HepG2 (cell line): ENCODE results near the gene SNX9. TPM values are rescaled to one million over a fixed set of nuclear protein-coding genes. Genes with fewer than 3 reads are reported as not detected.

Experiments used
- ATAC-seq: fragments of 200-7000 bp; cut with Tn5 transposase; 3 replicates; pipeline ENCODE4 v1.9.1; 2020; ENCODE audit warnings: mild to moderate bottlenecking, moderate library complexity
- BruUV-seq: library from RNA; stranded (reverse); fragments of 400-500 nt; replicated peaks from 2 replicates; lab custom pipeline; 2021; lab: Mats Ljungman, UMichigan
- CTCF ChIA-PET: fragments of 300-600 bp; formaldehyde crosslinking; extraction: SDS; loops from one replicate; lab custom pipeline; 2021; ENCODE audit warnings: low total read pairs, inconsistent platforms, low intra/inter-chr PET ratio; lab: Yijun Ruan, JAX
- POLR2A ChIA-PET: fragments of 350-600 bp; sonication (Branson Sonifier 250); formaldehyde crosslinking; loops from one replicate; lab custom pipeline; 2020; ENCODE audit warnings: antibody characterized with exemption, inconsistent platforms; lab: Yijun Ruan, JAX
- DNase-seq: peaks from one replicate; pipeline ENCODE4 v3.0.0-alpha.2; 2015; ENCODE audit warnings: low spot score
- FAIRE-seq: peaks from 3 replicates; lab custom pipeline; 2011; peaks lifted over from hg19 to GRCh38; lab: Jason Lieb, UNC
- H2AFZ ChIP-seq: one replicate; pipeline ENCODE4 v1.6.1; 2011; ENCODE audit warnings: low read length, inconsistent platforms
- H3K27ac ChIP-seq: fragments of 300-600 bp; 3 replicates; pipeline ENCODE4 v1.8.0; 2011; ENCODE audit warnings: mixed run types, mild to moderate bottlenecking, mixed read lengths, low read length, inconsistent platforms; ENCODE audit not compliant: insufficient read depth; ENCODE audit errors: extremely low read length
- H3K27me3 ChIP-seq, 2 experiments: fragments of 200-600 bp in 1 of 2; 2 replicates in 1 of 2; 3 replicates in 1 of 2; pipeline versions ENCODE4 v1.6.0 to v1.8.0; 2011; ENCODE audit warnings: low read length in 2 of 2, mild to moderate bottlenecking in 2 of 2, moderate library complexity in 2 of 2, inconsistent platforms in 1 of 2; ENCODE audit not compliant: insufficient read depth in 2 of 2, control insufficient read depth in 1 of 2
- H3K36me3 ChIP-seq, 2 experiments: fragments of 200-600 bp in 1 of 2; replicated peaks in 1 of 2; 2 replicates in 1 of 2; 3 replicates in 1 of 2; pipeline versions ENCODE4 v1.5.1 to v1.8.0; 2011; ENCODE audit warnings: low read length in 2 of 2, inconsistent platforms in 1 of 2; ENCODE audit not compliant: insufficient read depth in 2 of 2, control insufficient read depth in 1 of 2
- H3K4me1 ChIP-seq: 2 replicates; pipeline ENCODE4 v1.5.1; 2012; ENCODE audit warnings: low read length, inconsistent platforms; ENCODE audit not compliant: insufficient read depth
- H3K4me2 ChIP-seq: 2 replicates; pipeline ENCODE4 v1.6.0; 2011; ENCODE audit warnings: low read depth, low read length, inconsistent platforms
- H3K4me3 ChIP-seq, 3 experiments: fragments of 200-600 bp in 1 of 3; sonication (generic), shearing (Covaris generic) in 1 of 3; replicated peaks in 1 of 3; 2 replicates each; pipeline ENCODE4 v1.5.1; 2011 to 2016; ENCODE audit warnings: low read length in 3 of 3, inconsistent platforms in 2 of 3, low read depth in 2 of 3, mild to moderate bottlenecking in 2 of 3, control low read depth in 1 of 3, mixed read lengths in 1 of 3; ENCODE audit not compliant: insufficient read depth in 1 of 3
- H3K79me2 ChIP-seq: one replicate; pipeline ENCODE4 v1.6.1; 2011; ENCODE audit warnings: low read length, inconsistent platforms; ENCODE audit not compliant: insufficient read depth
- H3K9ac ChIP-seq: 2 replicates; pipeline ENCODE4 v1.6.0; 2011; ENCODE audit warnings: mild to moderate bottlenecking, low read depth, low read length, inconsistent platforms; ENCODE audit not compliant: insufficient read depth
- H3K9me3 ChIP-seq: 2 replicates; pipeline ENCODE4 v1.5.1; 2012; ENCODE audit warnings: mild to moderate bottlenecking, low read length
- H4K20me1 ChIP-seq: 2 replicates; pipeline ENCODE4 v1.6.0; 2011; ENCODE audit warnings: inconsistent platforms, mild to moderate bottlenecking, low read length, moderate library complexity; ENCODE audit not compliant: insufficient read depth
- ATF7-NPFF ChIP-seq: sonication (generic); formaldehyde crosslinking; IDR thresholded peaks from 2 replicates; pipeline ENCODE4 v1.8.1; 2023; ENCODE audit warnings: mild to moderate bottlenecking, low read depth, missing genetic modification reagents, moderate library complexity
- CBFB ChIP-seq: sonication (generic); formaldehyde crosslinking; IDR thresholded peaks from 2 replicates; pipeline ENCODE4 v1.4.0; 2020; ENCODE audit warnings: missing genetic modification reagents
- CBX2 ChIP-seq, 2 experiments: fragments of 200-600 bp in 1 of 2; sonication (generic); formaldehyde crosslinking in 1 of 2; IDR thresholded peaks; 2 replicates each; pipeline versions ENCODE4 v1.7.0 to v1.8.1; 2018 to 2022; ENCODE audit warnings: low read depth in 2 of 2, low read length in 1 of 2, mild to moderate bottlenecking in 1 of 2, missing genetic modification reagents in 1 of 2
- ELF1 ChIP-seq: sonication (generic); formaldehyde crosslinking; IDR thresholded peaks from 2 replicates; pipeline ENCODE4 v1.4.0; 2020; ENCODE audit warnings: missing genetic modification reagents
- ESRRA ChIP-seq: sonication (generic); formaldehyde crosslinking; IDR thresholded peaks from 2 replicates; pipeline ENCODE4 v1.5.1; 2020; ENCODE audit warnings: mild to moderate bottlenecking, low read depth, missing genetic modification reagents
- FOXP4 ChIP-seq: sonication (generic); formaldehyde crosslinking; IDR thresholded peaks from 2 replicates; pipeline ENCODE4 v1.4.0; 2020; ENCODE audit warnings: missing genetic modification reagents
- GABPB1 ChIP-seq: IDR thresholded peaks from 2 replicates; pipeline ENCODE4 v1.6.1; 2016; ENCODE audit warnings: mild to moderate bottlenecking, missing genetic modification reagents, moderate library complexity, missing compliant biosample characterization
- HDAC2 ChIP-seq: sonication (generic); formaldehyde crosslinking; IDR thresholded peaks from 2 replicates; pipeline ENCODE4 v1.4.0; 2020; ENCODE audit warnings: missing genetic modification reagents
- MXD4 ChIP-seq: IDR thresholded peaks from 2 replicates; pipeline ENCODE4 v1.6.1; 2016; ENCODE audit warnings: mild to moderate bottlenecking, missing biosample characterization, missing genetic modification reagents
- MYPOP ChIP-seq: sonication (generic); formaldehyde crosslinking; IDR thresholded peaks from 2 replicates; pipeline ENCODE4 v1.8.1; 2023; ENCODE audit warnings: mild to moderate bottlenecking, moderate library complexity, missing genetic modification reagents
- SNRNP70 ChIP-seq: fragments of 200-400 bp; formaldehyde crosslinking; IDR thresholded peaks from 2 replicates; pipeline ENCODE4 v1.6.1; 2017; ENCODE audit warnings: mild to moderate bottlenecking, low read depth, low read length, moderate library complexity
- SSRP1 ChIP-seq: IDR thresholded peaks from 2 replicates; pipeline ENCODE4 v1.6.1; 2016; ENCODE audit warnings: control low read depth
- ZGPAT ChIP-seq: IDR thresholded peaks from 2 replicates; pipeline ENCODE4 v1.6.1; 2016; ENCODE audit warnings: mild to moderate bottlenecking
- ZKSCAN1 ChIP-seq: fragments of 150-350 bp; IDR thresholded peaks from 2 replicates; pipeline ENCODE4 v1.6.1; 2014; ENCODE audit warnings: low read length
- ZNF180 ChIP-seq: sonication (generic); formaldehyde crosslinking; IDR thresholded peaks from 2 replicates; pipeline ENCODE4 v1.4.0; 2020; ENCODE audit warnings: low read depth, missing genetic modification reagents, borderline replicate concordance
- ZNF557 ChIP-seq: sonication (generic); formaldehyde crosslinking; IDR thresholded peaks from 2 replicates; pipeline ENCODE4 v1.4.0; 2020; ENCODE audit warnings: missing genetic modification reagents
- ZNF674 ChIP-seq: sonication (generic); formaldehyde crosslinking; IDR thresholded peaks from 2 replicates; pipeline ENCODE4 v1.5.0; 2020; ENCODE audit warnings: low read depth, mild to moderate bottlenecking, missing genetic modification reagents
- ZNF704 ChIP-seq: sonication (generic); formaldehyde crosslinking; IDR thresholded peaks from 2 replicates; pipeline ENCODE4 v1.8.1; 2023; ENCODE audit warnings: mild to moderate bottlenecking, inconsistent platforms, moderate library complexity, missing genetic modification reagents, borderline replicate concordance
- whole genome bisulfite sequencing: methylation state at CpG from one replicate; pipeline ENCODE4 v1.1.6; 2017; ENCODE audit warnings: low lambda C conversion rate; 5-methylcytosine and 5-hydroxymethylcytosine counted together
- in situ Hi-C: cut with HindIII; loops from 2 replicates; pipeline ENCODE4 v1.10.0; 2017; ENCODE audit warnings: low pct_unique_long_range_greater_than_20kb; ENCODE audit not compliant: extremely low pct_ligation_motif_present
- intact Hi-C: fragments of 100-400 bp; cut with micrococcal nuclease; formaldehyde crosslinking; loops from one replicate; pipeline ENCODE4 v1.10.0; 2022; ENCODE audit not compliant: unreplicated experiment
- polyA plus RNA-seq, 8 experiments: library from polyadenylated mRNA; depleted of rRNA in 3 of 8; stranded (reverse) in 7 of 8; unstranded in 1 of 8; fragments of >200 nt; fragmentation: Illumina TruSeq in 4 of 8; extraction: Trizol in 4 of 8; gene quantifications; 2 replicates each; pipeline versions ENCODE4 v1.2.1 to v1.2.3, GENCODE V29; 2011 to 2016; ENCODE audit warnings: low read depth in 4 of 8, missing spikeins in 1 of 8, mixed read lengths in 1 of 8; ENCODE audit not compliant: insufficient read depth in 1 of 8
- total RNA-seq, 5 experiments: library from RNA; depleted of rRNA; stranded (reverse); fragments of >200 nt; fragmentation: Illumina TruSeq; extraction: Trizol; gene quantifications; 2 replicates each; pipeline ENCODE4 v1.2.3, GENCODE V29; 2016; ENCODE audit warnings: low read depth in 1 of 5
- TF ChIP-seq, protein P1 (sequence below): IDR thresholded peaks from 2 replicates; pipeline ENCODE4 v1.6.1; 2016; ENCODE audit warnings: low read depth

The SNX9 gene
- total and polyA plus RNA-seq, 2 of the 13 experiments (the other 11 are each of a cell fraction or from before 2014, with no cell fraction given): 21.9 to 36.0 TPM

GRCh38 chr6:157791450-157791849 is 31.6 kb upstream of the SNX9 start:
- Histone ChIP-seq H3K4me3 (no peak overlapping the region), H3K9ac (no peak overlapping the region), H3K27ac (no peak overlapping the region), H4K20me1 (no peaks in the 10 kb centered on the region), H2AFZ (no peak overlapping the region), H3K4me2 (no peak overlapping the region), H3K36me3 (no peaks in the 10 kb centered on the region), H3K27me3 (no peaks in the 10 kb centered on the region; a peak in 1 of 5 replicates), H3K9me3 (no peaks in the 10 kb centered on the region), H3K4me1 (peaks cover 9% of the 10 kb centered on the region), H3K79me2 (no peaks in the 10 kb centered on the region)
- CTCF ChIA-PET: no interaction called here
- no peak for DNase-seq
- no peak for FAIRE-seq
- no TSS peak for BruUV-seq
- POLR2A ChIA-PET: interaction anchor here (1.8 kb wide), 1 partner anchor 59 kb away, joined by 3 read pairs; no protein-coding TSS in a partner anchor
- no peak for TF ChIP-seq HDAC2 (CRISPR knock-in tag)
- TF ChIP-seq ZNF674 (CRISPR knock-in tag): no peak
- no peak for TF ChIP-seq ZNF557 (CRISPR knock-in tag)
- TF ChIP-seq SSRP1 (CRISPR knock-in tag): no peak
- TF ChIP-seq CBX2 (IDR thresholded peaks at IDR 0.05; ENCODE audit: low read depth, low read length): no peak
- TF ChIP-seq CBX2 (CRISPR knock-in tag; IDR thresholded peaks at IDR 0.05; ENCODE audit: low read depth): no peak
- no peak for TF ChIP-seq GABPB1 (CRISPR knock-in tag)
- no peak for TF ChIP-seq MYPOP (CRISPR knock-in tag)
- TF ChIP-seq ZNF704 (CRISPR knock-in tag): no peak
- no peak for TF ChIP-seq CBFB
- TF ChIP-seq ESRRA (CRISPR knock-in tag): no peak
- TF ChIP-seq FOXP4: no peak
- TF ChIP-seq ATF7-NPFF (CRISPR knock-in tag): no peak
- no peak for TF ChIP-seq ELF1 (CRISPR knock-in tag)
- no peak for TF ChIP-seq ZNF180
- no peak for TF ChIP-seq SNRNP70
- TF ChIP-seq ZGPAT (CRISPR knock-in tag): no peak
- TF ChIP-seq, protein P1, sequence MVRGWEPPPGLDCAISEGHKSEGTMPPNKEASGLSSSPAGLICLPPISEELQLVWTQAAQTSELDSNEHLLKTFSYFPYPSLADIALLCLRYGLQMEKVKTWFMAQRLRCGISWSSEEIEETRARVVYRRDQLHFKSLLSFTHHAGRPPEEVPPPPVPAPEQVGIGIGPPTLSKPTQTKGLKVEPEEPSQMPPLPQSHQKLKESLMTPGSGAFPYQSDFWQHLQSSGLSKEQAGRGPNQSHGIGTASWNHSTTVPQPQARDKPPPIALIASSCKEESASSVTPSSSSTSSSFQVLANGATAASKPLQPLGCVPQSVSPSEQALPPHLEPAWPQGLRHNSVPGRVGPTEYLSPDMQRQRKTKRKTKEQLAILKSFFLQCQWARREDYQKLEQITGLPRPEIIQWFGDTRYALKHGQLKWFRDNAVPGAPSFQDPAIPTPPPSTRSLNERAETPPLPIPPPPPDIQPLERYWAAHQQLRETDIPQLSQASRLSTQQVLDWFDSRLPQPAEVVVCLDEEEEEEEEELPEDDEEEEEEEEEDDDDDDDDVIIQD: no peak
- TF ChIP-seq MXD4 (CRISPR knock-in tag): no peak
- TF ChIP-seq ZKSCAN1: no peak
- ATAC-seq: no peak
- WGBS: 66% methylated on average over 2 of the region's 2 CpGs
- in situ Hi-C loops (no loop called here), intact Hi-C loops (no loop called here)
